WERI-Rb-1 (cell line): ENCODE data around the gene CENPM.

Source experiments
- DNase-seq: peaks from one replicate; pipeline ENCODE4 v3.0.0-alpha.2; 2020
- H3K27ac ChIP-seq: fragments of 250-450 bp; sonication (Bioruptor Pico); 2 replicates; pipeline ENCODE4 v1.5.1; 2020; ENCODE audit warnings: mild to moderate bottlenecking, moderate library complexity
- H3K27me3 ChIP-seq: fragments of 250-450 bp; sonication (Bioruptor Pico); 2 replicates; pipeline ENCODE4 v1.5.1; 2021; ENCODE audit warnings: mild to moderate bottlenecking, low read depth, moderate library complexity; ENCODE audit not compliant: insufficient read depth, severe bottlenecking
- H3K36me3 ChIP-seq: fragments of 250-450 bp; sonication (Bioruptor Pico); 2 replicates; pipeline ENCODE4 v1.5.1; 2020; ENCODE audit warnings: mild to moderate bottlenecking, moderate library complexity
- H3K4me3 ChIP-seq: 2 replicates; pipeline ENCODE4 v1.5.1; 2011; ENCODE audit warnings: low read depth, mild to moderate bottlenecking, control low read depth, low read length
- H3K9me3 ChIP-seq: fragments of 250-450 bp; sonication (Bioruptor Pico); 2 replicates; pipeline ENCODE4 v1.5.1; 2021; ENCODE audit warnings: mild to moderate bottlenecking, moderate library complexity; ENCODE audit not compliant: severe bottlenecking
- TF ChIP-seq, protein P1 (sequence below): IDR thresholded peaks from 2 replicates; pipeline ENCODE4 v1.5.1; 2011; ENCODE audit warnings: low read depth, mild to moderate bottlenecking, control low read depth, inconsistent platforms, low read length

The CENPM gene

GRCh38 chr22:41948142-41948541 is 1.2 kb upstream of the CENPM start:
- Histone ChIP-seq H3K4me3 (no peak overlapping the region), H3K27me3 (no peaks in the 10 kb centered on the region), H3K27ac (no peak overlapping the region), H3K36me3 (peaks cover 34% of the 10 kb centered on the region), H3K9me3 (no peaks in the 10 kb centered on the region)
- DNase-seq: no peak
- TF ChIP-seq, protein P1, sequence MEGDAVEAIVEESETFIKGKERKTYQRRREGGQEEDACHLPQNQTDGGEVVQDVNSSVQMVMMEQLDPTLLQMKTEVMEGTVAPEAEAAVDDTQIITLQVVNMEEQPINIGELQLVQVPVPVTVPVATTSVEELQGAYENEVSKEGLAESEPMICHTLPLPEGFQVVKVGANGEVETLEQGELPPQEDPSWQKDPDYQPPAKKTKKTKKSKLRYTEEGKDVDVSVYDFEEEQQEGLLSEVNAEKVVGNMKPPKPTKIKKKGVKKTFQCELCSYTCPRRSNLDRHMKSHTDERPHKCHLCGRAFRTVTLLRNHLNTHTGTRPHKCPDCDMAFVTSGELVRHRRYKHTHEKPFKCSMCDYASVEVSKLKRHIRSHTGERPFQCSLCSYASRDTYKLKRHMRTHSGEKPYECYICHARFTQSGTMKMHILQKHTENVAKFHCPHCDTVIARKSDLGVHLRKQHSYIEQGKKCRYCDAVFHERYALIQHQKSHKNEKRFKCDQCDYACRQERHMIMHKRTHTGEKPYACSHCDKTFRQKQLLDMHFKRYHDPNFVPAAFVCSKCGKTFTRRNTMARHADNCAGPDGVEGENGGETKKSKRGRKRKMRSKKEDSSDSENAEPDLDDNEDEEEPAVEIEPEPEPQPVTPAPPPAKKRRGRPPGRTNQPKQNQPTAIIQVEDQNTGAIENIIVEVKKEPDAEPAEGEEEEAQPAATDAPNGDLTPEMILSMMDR: no peak

DNA sequence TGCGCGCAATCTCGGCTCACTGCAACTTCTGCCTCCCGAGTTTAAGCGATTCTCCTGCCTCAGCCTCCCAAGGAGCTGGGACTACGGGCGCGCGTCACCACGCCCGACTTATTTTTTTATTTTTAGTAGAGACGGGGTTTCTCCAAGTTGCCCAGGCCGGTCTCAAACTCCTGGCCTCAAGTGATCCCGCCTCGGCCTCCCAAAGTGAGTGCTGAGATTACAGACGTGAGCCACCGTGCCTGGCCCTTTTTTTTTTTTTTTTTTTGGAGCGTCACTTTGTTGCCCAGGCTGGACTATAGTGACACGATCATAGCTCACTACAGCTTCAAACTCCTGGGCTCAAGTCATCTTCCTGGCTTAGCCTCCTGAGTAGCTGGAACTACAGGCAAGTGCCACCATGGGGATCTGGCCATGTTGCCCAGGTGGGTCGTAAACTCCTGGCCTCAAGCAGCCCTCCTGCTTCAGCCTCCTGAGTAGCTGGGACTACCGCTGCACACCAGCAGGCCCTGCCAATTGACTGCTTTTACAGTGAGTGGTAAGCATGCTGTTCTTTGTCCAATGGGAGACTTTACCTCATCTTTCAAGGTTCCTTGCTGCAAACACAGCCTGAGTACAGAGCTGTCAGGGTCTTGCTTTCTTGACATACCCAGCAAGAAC is 600 bp upstream of the CENPM start:
- no peak for DNase-seq
- H3K27ac ChIP-seq: peak overlapping the region; percentile 98
- peak overlapping the region; percentile 83 for H3K4me3 ChIP-seq

GRCh38 chr22:41943661-41944209 is 3.2 kb downstream of the CENPM start:
- Histone ChIP-seq H3K27ac (no peak overlapping the region), H3K9me3 (no peaks in the 10 kb centered on the region), H3K27me3 (no peaks in the 10 kb centered on the region), H3K4me3 (no peak overlapping the region), H3K36me3 (peaks cover 73% of the 10 kb centered on the region)
- TF ChIP-seq, protein P1: no peak
- DNase-seq: no peak

More for the DNA sequence above, 600 bp upstream of the CENPM start:
- no peaks in the 10 kb centered on the region for H3K9me3 ChIP-seq
- no peaks in the 10 kb centered on the region for H3K27me3 ChIP-seq
- TF ChIP-seq, protein P1: no peak
- peaks cover 39% of the 10 kb centered on the region for H3K36me3 ChIP-seq

DNA sequence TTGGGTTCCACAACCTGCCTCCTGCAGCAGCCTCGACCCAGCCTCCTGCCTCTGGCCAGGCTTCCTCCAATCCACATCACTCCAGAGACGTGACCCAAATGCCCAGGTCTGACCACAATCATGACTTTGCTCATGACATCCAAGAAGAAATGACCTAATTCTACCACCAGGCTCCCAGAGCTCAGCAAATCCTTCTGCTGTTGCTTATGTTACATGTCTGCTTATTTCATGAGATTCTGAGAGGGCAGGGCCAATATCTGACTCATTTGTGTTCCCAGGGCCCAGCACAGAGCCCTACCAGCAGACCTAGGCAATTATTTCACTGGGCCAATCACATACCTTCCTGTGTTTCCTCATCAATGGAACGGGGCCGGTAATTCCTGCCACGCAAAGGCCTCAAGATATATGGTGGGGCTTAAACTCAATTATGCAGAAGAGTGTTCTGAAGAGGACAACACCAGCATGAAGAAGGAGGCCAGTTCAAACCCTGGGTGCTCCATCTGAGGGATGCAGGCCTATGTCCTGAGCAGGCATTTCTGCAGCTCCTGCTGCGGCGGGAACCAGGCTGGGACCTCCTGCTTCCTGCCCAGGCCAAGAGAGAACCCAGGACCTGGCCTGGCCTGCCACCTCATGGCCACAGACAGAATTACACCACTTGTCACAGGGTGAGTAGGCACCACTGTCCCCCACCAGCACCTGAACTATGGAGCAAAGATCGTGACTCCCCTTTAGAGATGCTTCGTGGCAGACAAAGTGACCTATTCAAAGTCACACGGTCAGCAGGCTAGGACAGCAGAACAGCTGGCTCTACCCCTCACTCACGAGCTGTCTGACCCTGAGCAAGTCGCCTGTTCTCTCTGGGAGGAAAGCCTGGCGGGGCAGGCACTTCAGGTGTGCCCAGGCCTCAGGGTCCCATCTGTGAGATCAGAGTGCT is 5.9 kb downstream of the CENPM start:
- peak; percentile 84 for DNase-seq
- peaks cover 92% of the 10 kb centered on the region for H3K36me3 ChIP-seq
- no peak overlapping the region for H3K4me3 ChIP-seq
- H3K9me3 ChIP-seq: no peaks in the 10 kb centered on the region
- 0 out of 2 replicates have a peak overlapping the region, but pooled peaks have one; percentile 12 for H3K27ac ChIP-seq
- TF ChIP-seq, protein P1: peak; percentile 92
- H3K27me3 ChIP-seq: no peaks in the 10 kb centered on the region

DNA sequence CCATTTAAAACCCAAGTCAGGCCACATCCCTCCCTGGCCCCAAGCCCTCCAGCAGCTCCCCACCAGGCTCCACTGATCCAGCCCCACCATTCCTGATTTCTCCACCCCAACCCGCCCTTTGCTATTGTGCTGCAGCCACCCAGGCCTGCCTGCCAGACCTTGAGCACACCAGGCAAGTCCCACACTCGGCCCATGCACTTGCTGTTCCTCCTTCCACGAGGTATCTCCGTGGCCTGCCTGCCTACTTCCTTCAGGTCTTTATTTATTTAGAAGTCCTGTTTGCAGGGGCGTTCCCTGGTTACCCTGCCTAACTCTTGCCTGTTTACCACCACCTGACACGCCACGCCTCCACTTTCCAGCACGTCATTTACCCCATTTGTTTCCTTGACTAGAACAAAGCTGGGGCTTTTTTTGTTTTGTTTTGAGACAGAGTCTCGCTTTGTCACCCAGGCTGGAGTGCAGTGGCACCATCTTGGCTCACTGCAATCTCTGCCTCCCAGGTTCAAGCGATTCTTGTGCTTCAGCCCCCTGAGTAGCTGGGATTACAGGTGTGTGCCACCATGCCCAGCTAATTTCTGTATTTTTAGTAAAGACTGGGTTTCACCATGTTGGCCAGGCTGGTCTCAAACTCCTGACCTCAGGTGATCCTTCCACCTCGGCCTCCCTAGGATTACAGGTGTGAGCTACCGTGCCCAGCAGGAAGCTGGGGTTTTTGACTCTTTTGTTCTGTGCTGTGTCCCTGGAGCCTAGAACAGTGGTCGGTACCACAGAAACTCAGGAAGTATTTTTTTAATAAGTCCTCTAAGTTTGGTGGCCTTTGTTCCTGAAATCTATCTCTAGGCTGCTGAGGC is 6.7 kb downstream of the CENPM start:
- H3K4me3 ChIP-seq: no peak overlapping the region

More for the DNA sequence above, 6.7 kb downstream of the CENPM start:
- no peak for DNase-seq
- TF ChIP-seq, protein P1: no peak
- Histone ChIP-seq H3K27ac (no peak overlapping the region), H3K36me3 (peaks cover 89% of the 10 kb centered on the region), H3K27me3 (no peaks in the 10 kb centered on the region), H3K9me3 (no peaks in the 10 kb centered on the region)
